ACHN (cell line): ENCODE measurements around the gene LRCH3.

Source experiments
- DNase-seq: peaks from one replicate; pipeline ENCODE4 v3.0.0-alpha.2; 2015
- in situ Hi-C: cut with HindIII; loops from 2 replicates; pipeline ENCODE4 v1.10.0; 2017; ENCODE audit warnings: low sequenced_read_pairs, low pct_ligation_motif_present, low pct_unique_long_range_greater_than_20kb

The LRCH3 gene

DNA sequence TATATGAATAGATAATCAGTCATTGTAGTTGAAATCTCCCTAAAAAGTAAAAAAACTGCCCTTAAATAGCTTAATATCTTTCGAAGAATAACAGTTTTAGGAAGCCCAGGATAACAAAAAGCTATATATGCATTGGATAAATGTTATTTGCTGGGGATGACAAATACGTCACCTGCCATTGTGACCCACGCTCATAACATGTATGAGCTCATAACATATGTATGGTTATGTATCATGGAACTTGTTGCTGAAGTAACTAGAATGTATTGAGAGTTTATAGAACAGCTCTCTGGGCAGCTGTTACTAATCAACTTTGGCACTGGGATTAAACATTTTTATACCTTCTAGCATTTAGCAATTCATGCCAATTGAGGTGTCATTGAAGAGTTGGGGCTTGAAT, 1.7 kb upstream of the LRCH3 start:
- in situ Hi-C loops = no loop called here
- no peak for DNase-seq

DNA sequence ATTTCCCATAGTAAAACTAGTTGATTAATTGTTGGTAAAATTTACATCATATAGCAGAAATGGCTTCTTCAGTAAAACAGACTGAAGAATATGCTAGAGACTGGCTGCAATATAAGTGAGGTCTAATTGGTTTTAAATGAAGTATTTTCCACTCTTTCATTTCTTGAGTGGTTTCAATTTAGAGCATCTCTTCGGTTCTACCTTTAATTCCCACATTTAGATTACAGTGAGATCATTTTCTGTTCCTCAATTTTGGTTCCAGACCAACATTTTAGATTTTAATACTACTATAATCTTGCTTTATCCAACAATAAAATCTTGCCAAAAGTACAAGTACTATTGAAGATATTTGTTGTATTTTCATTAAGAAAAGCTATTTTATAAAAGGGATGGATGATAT, 1.0 kb upstream of the LRCH3 start:
- in situ Hi-C loops = no loop called here
- DNase-seq = no peak

DNA sequence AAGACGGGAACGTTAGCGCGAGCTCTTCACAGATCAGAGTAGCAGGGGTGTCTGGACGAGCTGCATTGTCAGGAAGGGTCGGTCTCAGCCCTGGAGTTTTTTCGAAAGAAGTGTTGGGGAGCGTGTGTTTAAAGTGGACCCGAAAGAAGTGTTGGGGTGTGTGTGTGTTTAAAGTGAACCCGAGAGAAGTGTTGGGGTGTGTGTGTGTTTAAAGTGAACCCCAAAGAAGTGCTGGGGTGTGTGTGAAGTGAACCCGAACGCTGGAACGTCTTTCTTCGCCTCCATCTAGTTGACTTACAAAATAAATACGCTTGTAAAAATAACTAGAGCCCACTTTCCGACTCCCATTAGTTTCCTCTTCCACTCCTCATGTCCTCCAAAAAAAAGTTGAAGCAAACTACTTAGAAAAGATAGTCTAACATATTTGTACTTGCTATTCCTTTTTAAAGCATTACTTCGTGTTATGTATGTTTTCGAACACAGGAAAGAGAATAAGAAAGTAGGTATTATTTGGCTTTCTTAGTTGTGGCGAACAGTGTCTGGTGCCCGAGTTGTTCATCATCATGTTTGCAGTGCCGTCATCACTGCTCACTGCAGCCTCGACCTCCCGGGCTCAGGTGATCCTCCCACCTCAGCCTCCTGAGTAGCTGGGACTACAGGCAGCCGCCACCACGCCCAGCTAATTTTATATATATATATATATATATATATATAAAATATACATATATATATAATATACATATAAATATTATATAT, 1.0 kb downstream of the LRCH3 start:
- in situ Hi-C loops = no loop called here
- DNase-seq = peak; percentile 35

DNA sequence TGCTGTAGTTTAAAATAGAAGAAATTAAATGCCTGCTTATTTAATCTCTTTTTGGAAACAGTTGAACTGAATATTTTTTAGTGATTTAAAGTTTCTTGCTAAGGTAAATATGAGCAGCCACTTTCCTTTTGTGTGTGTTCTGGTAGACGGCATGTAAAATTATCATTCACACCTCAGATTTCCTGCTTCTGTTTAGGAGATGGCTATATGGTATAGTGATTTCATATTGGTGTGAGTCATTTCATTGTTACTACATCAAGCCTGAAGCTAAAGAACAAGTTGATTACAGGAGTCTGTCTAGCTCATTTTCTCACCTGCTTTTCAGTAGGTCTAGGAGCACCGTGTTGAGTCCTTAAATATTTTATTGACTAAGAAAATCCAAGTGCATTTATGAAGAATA, 2.2 kb downstream of the LRCH3 start:
- no peak for DNase-seq
- in situ Hi-C loops = no loop called here

DNA sequence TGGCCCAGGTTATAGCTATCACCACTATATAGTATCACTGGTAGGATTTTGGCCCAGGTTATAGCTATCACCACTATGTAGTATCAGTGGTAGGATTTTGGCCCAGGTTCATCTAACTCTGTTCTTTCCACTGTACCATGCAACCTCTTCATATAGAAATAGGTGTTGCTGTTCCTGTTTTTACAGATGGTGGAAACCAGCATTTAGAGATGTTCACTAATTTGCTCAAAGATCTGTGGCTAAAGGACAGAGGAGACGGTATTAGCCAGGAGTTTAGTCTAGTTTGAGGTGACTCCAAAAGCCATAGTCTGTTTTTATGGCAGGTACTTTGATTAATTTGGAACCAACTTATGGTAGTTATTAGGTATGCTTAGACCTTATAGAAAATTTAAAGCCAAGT, 3.1 kb downstream of the LRCH3 start:
- in situ Hi-C loops = no loop called here
- no peak for DNase-seq

DNA sequence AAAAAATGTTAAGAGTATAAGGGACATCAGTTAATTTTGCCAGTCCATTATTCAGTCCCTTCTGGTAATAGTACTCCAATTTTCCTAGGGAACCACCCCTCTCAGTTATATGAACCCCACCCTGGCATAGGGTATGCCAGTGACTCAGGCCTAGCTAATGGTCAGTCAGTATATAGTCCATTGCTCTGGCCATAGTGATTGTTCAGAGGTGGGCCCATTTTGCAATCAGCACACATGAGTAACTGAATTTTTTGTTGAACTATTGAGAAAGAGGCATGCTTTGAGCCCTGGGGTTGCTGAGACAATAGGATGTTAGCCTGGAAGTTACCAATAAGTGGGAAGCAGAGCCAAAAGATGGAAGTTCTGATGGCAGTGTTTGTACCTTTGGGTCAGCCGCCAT, 4.1 kb downstream of the LRCH3 start:
- DNase-seq = no peak
- in situ Hi-C loops = no loop called here

DNA sequence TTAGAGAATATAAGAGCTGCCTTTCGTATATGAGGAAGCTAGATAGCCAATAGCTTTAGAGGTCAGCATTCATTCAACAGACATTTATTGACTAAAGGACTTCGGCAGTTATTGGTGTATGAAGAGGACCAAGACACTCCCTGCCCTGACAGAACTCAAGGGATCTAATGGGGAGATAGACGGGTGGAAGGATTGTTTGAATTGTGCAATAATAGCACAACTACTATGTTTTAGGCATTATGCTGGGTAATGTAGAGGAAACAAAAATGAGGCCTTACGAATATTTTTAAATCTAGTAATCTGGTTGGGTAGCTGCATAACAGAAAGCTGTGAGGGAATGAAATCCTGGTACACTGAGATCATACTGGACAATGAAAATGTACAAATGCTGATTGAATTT, 5.0 kb downstream of the LRCH3 start:
- in situ Hi-C loops = no loop called here
- DNase-seq = no peak

DNA sequence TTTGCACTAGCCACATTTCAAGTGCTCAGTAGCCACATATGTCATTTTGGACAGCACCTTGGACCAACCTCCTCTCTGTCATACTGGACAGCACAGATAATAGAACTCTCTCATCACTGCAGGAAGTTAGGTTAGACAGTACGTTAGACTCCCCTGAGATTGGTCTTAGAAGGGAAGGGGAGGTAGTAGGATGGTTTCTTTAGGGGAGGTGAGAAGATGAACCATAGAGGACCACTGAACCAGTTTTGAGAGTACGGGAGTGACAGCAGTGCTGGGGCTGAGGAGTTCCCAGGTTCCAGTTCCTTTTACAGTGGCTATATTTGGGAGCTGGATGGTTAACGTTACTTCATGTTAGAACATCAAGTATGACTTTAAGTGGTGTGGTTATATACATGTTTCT, 7.8 kb downstream of the LRCH3 start:
- in situ Hi-C loops = no loop called here

DNA sequence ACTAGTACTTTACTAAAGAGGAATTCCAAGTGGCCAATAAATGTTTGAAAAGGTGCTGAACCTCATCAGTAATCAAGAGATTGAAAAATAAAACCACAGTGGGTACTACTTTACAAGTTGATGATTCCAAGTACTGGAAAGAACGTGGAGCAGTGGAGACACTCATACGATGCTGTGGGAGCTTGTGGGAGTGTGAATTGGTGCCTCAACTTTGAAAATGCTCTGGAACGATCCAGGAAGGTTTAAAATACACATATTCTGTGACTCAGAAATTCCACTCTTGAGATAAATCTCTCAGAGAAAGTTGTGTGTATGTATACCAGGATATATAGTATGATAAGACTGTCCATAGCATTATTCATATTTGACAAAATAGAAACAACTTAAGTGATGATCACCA, 9.3 kb downstream of the LRCH3 start:
- no peak for DNase-seq
- in situ Hi-C loops = no loop called here

More for the DNA sequence above, 7.8 kb downstream of the LRCH3 start:
- no peak for DNase-seq

DNA sequence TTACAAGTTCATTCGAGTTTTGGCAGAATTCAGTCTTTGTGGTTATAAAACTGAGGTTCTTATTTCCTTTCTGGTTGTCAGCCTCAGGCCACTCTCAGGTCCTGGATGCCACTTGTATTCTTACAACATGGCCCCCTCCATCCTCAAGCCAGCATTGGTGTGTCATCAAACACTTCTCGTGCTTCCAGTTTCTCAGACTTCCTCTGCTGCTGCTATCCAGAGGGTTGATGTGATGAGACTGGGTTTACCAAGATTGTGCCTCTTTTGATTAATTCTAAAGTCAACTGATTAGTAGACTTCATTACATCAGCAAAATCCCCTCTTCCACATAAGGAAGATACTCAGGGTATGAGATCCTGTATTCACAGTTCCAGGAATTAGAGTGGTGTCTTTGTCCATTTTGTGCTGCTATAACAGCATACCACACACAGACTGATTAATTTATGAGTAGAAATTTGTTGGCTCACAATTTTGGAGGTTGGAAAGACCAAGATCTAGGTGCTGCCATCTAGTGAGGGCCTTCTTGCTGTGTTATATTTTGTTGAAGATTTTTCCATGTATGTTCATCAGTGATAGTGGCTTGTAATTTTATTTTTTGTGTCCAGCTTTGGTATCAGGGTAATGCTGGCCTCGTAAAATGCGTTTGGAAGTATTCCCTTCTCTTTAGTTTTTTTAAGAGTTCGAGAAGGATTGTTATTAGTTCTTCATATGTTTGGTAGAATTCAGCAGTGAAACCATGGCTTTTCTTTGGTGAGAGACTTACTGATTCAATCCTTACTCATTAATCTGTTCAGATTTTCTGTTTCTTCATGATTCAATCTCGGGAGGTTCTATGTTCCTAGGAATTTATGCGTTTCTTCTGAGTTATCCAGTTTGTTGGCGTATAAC, 11.1 kb downstream of the LRCH3 start:
- peak; percentile 21 for DNase-seq
- in situ Hi-C loops = no loop called here

DNA sequence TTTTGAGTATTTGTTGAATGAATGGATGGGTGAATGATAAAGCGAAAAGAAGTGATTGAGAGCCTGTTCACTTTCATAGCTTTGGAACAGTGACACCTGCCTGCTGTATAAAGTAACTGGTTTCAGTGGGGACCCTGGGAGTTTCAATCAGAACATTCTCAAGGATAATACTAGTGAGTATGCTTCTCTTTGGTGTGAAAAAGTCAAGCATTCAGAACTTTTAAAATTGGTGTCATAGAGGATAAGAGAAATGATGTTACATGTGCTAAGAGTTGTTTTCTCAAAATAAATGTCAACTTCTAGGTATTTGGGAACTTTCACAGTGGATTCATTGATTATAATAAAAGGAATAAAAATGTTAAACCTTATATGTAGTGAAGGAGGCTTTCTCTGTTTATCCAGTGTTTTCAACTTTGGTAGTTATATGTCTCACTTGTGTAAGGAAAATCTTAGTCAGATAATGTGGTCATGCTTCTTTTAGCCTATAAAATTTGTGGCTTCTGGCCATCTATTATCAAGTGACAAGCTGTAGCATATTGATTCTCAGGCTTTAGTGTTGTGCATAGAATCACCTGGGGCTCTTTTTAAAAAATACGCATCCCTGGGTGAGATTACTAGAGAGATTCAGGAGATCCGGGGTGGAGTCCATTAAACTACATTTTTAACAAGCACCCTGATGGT, 11.9 kb downstream of the LRCH3 start:
- in situ Hi-C loops = no loop called here
- DNase-seq = no peak

DNA sequence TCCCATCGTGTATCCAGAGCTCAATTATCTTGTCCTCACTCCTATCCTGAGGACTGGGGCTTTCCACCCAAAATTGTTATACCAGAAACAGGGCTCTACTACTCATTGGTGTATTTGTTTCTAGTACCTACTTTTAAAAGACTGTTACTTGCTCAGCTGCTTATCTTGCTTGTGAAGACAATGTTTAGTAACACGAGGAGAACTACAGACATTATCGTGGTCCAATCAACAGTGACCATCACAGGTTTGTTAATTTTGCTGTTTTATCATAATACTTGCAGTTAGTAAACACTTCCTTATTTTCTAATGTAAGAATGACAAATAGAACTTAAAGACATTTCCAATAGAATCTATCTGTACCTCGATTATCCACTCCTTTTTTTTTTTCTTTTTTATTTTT, 13.5 kb downstream of the LRCH3 start:
- DNase-seq = no peak
- in situ Hi-C loops = no loop called here

DNA sequence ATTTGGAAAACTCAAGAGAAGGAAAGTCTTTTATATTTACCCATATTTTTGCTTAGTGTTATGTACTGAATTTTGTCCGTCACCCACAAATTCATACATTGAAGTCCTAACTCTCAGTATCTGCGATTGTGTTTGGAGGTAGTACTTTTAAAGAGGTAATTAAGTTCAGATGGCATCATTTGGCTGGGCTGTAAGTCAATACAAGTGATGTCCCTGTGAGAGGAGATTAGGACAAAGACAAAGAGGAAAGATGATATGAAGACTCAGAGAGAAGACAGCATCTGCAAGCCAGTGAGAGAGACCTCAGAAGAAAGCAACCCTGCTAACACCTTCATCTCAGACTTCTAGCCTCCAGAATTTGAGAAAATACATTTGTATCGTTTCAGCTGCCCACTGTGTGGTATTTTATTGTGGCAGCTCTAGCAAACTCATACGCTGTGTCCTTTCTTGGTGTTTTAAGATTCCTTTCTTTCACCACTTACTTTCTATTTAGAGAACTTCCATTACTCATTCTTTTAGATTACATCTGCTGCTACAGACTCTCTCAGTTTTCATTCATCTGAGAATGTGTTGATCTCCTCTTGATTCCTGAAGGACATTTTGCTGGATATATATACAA, 17.0 kb downstream of the LRCH3 start:
- in situ Hi-C loops = no loop called here
- DNase-seq = no peak

DNA sequence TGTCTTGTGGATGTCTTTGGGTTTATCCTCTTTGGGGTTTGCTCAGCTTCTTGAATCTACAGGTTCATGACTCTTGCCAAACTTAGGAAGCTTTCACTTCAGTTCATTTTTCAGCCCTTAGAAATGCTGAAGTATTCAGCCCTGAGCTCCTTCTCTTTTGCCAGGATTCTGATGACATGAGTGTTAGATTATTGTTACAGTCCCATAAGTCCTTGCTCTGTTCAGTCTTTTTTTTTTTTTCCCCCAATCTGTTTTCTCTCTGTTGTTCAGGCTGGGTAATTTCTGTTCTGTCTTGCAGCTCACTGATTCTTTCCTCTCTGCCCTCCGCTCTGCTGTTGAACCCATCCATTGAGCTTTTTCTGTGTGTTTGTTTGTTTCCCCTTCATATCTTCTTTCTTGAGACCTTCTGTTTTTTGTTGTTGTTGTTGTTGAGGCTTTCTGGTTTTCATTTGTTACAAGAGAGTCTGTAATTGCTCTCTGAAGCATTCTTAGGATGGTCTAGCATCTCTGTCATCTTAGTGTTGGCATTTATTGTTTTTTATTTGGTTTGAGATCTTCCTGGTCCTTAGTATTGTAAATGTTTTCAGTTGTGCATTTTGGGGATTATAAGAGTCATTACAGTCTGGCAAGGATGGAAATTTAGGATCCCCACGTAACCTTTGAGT, 18.4 kb downstream of the LRCH3 start:
- DNase-seq = no peak
- in situ Hi-C loops = no loop called here

DNA sequence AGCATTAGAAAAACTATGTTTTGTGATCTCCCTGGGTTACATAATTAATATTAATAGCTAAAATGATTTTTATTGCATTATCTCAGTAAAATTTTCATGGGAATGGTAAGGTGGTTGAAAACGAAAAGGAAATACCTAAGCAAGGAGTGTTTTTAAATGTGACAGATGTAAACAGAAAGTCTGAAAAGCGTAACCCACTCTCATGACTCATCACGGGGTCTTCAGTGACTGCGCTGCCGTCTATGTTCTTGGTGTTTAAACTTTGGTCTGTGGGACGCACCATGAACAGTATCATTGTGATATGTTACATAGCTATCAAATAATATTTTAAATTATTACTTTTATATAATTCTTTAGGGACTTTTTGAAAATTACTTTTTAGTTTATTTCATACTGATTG, 19.8 kb downstream of the LRCH3 start:
- no peak for DNase-seq
- in situ Hi-C loops = no loop called here

DNA sequence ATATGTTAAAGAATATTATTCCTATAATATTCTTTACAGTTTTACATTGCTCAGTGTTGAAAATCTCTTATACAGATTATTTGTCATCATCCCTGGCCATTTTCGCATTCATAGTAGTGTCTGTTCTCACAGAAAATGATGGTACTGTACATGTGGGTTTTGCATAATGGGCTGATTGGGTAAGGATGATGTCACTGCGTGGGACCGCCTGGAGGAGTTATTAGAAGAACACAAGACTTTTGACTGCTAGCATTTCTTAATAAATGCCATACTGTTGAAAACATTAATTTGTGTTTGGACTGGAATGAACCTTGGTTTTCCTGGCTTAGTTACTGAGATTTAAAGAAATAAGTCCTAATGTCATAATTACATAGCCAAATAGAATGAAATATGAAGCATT, 20.3 kb downstream of the LRCH3 start:
- no peak for DNase-seq
- in situ Hi-C loops = no loop called here

DNA sequence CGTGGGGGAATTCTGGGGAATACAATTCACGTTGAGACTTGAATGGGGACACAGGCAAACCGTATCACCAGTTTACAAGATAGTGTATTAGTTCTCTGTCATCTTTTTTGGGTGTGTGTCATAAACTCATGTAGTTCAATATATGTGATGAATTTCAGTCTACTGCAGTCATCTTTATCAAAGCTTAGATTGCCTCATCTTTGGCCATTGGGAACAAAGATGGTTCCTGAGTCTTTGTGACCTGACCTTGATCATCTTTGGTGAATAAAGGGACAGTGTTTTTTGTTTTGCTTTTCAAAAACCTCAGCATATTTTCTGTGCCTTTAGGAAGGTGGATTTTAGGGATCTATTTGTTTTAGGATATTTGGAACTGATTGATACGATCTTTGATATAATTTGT, 23.3 kb downstream of the LRCH3 start:
- in situ Hi-C loops = no loop called here

DNA sequence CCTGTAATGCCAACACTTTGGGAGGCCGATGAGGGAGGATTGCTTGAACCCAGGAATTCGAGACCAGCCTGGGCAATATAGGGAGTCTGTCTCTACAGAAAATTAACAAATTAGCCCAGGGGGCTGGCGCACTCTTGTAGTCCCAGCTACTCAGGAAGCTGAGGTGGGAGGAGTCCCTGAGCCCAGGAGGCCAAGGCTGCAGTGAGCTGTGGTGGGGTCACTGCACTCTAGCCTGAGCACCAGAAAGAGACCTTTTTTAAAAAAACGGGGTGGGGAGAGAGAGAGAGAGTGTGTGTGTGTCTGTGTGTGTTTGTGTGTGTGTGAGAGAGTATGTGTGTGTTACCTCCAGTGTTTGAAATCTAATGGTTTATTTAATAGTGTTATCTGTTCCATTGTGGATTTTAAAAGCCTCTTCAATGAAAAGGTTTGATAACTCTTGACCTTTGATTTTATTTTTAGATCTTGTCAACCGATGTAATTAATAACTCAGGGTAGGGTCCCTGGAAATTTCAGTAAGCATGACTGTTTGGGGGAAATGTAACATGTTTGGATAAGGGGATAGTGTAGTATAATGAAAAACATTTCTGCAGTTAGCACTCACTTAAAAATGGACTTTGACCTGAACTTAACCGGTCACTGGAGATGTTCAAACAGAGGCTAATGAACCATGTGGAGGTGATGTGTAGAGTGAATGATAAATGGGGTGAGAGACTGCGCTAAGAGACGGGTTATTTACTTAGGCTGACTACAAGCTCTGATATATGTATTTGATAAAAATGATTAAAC, 29.7 kb downstream of the LRCH3 start:
- in situ Hi-C loops = no loop called here
- peak; percentile 54 for DNase-seq

More for the DNA sequence above, 23.3 kb downstream of the LRCH3 start:
- DNase-seq = no peak
